Keratinocyte (primary cell): ENCODE data around the gene LRBA.

Experiments
- EZH2 ChIP-seq: IDR thresholded peaks from one replicate; pipeline ENCODE4 v1.6.1; 2012; ENCODE audit warnings: inconsistent platforms, mild to moderate bottlenecking, low read length, moderate library complexity
- TF ChIP-seq, protein P1 (sequence below), 3 experiments: IDR thresholded peaks in 1 of 3; conservative IDR thresholded peaks in 1 of 3; optimal IDR thresholded peaks in 1 of 3; 2 replicates in 2 of 3; 3 replicates in 1 of 3; pipeline versions ENCODE3 to v1.5.1; 2011; ENCODE audit warnings: low read length in 3 of 3, mild to moderate bottlenecking in 3 of 3, moderate library complexity in 2 of 3, control low read depth in 1 of 3, inconsistent platforms in 1 of 3; ENCODE audit not compliant: insufficient read depth in 2 of 3; ENCODE audit errors: extremely low read depth in 1 of 3

DNA sequence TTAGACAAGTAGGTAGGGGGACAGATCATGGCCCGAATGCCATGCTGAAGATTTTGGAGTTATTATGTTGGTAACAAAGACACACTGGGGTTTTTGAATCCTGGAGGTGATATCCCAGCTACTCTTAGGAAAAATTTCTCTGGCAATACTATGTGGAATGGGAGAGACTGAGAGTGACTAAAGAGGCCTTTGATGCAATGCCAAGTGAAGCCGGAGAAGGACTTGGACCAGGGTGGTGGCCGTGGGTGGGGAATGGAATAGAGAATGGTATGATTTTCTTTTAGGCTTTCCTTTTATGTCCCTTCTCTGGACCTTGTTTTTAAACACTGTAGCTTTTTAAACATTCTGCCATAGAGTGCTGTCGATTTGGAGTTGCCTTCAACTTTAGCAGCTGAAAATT lies 795.2 kb downstream of the LRBA start:
- TF ChIP-seq, protein P1, sequence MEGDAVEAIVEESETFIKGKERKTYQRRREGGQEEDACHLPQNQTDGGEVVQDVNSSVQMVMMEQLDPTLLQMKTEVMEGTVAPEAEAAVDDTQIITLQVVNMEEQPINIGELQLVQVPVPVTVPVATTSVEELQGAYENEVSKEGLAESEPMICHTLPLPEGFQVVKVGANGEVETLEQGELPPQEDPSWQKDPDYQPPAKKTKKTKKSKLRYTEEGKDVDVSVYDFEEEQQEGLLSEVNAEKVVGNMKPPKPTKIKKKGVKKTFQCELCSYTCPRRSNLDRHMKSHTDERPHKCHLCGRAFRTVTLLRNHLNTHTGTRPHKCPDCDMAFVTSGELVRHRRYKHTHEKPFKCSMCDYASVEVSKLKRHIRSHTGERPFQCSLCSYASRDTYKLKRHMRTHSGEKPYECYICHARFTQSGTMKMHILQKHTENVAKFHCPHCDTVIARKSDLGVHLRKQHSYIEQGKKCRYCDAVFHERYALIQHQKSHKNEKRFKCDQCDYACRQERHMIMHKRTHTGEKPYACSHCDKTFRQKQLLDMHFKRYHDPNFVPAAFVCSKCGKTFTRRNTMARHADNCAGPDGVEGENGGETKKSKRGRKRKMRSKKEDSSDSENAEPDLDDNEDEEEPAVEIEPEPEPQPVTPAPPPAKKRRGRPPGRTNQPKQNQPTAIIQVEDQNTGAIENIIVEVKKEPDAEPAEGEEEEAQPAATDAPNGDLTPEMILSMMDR (optimal IDR thresholded peaks at IDR 0.05 in 1 of 3, IDR thresholded peaks at IDR 0.05 in 1 of 3, conservative IDR thresholded peaks at IDR 0.05 in 1 of 3; ENCODE audit: extremely low read depth in 1 of 3, insufficient read depth in 2 of 3, low read length in 3 of 3), result no peak
- TF ChIP-seq EZH2, result no peak
